Measurements from ENCODE around the gene SORCS1. TPM values are rescaled to one million over a fixed set of nuclear protein-coding genes. Genes with fewer than 3 reads are reported as not detected.

SORCS1 gene
- total RNA-seq, 4 donors from 2014 or later, result 1.2 to 11.8 (median 6.2) TPM

DNA sequence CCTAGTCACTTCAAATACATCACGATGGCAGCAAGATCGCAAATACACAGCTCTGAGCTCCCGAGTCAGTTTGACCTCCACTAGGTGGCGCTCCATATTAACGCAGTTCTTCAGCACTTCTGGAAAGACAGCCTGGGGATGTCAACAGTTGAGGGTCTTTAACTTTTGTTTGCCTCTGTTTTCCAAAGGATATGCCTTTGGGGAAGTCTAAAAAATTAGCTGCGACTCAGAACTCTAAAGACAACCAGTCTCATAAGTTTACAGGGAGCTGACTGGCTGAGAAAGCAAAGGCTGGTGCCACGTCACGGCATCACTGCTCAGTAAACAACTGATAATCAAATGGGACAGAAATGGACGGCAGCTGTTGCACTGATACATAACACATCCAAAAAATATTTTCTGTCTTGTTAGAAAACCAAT is 458.8 kb downstream of the SORCS1 start:
- intact Hi-C loops (cut with DNase I), result no loop called here
- Histone ChIP-seq H3K27ac (no peak overlapping the region), H3K27me3 (no peaks in the 10 kb centered on the region), H3K4me3 (replicated peaks in 1 of 3) (no peak overlapping the region), H3K36me3 (no peaks in the 10 kb centered on the region), H3K4me1 (no peaks in the 10 kb centered on the region), H3K9me3 (no peaks in the 10 kb centered on the region)
- peak; percentile 52 to 65 for DNase-seq
- TF ChIP-seq POLR2A (IDR thresholded peaks at IDR 0.05), result no peak
- TF ChIP-seq, protein P1, sequence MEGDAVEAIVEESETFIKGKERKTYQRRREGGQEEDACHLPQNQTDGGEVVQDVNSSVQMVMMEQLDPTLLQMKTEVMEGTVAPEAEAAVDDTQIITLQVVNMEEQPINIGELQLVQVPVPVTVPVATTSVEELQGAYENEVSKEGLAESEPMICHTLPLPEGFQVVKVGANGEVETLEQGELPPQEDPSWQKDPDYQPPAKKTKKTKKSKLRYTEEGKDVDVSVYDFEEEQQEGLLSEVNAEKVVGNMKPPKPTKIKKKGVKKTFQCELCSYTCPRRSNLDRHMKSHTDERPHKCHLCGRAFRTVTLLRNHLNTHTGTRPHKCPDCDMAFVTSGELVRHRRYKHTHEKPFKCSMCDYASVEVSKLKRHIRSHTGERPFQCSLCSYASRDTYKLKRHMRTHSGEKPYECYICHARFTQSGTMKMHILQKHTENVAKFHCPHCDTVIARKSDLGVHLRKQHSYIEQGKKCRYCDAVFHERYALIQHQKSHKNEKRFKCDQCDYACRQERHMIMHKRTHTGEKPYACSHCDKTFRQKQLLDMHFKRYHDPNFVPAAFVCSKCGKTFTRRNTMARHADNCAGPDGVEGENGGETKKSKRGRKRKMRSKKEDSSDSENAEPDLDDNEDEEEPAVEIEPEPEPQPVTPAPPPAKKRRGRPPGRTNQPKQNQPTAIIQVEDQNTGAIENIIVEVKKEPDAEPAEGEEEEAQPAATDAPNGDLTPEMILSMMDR (IDR thresholded peaks at IDR 0.05), result peak; percentile 44 to 85 (median 62)
- 26 to 29% methylated on average over 9 of the region's 9 CpGs for WGBS, 2 donors

DNA sequence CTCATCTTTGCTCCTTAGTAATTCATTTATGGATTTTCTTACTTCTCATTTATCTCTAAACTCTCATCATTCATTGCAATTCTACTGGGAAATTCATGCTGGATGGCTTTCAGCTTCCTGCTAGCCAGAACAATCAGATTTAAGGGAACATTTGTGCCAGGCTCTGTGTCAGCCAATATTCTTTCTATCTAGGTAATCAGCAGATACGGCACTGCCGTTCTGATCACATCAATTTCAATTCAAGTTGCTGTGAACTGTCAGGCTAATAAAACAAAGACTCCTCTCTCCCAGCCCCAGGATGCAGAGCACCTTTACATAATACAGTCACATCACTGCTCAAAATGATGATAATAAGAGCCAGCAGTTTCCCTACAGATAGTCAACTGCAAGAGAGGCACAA is 468.3 kb downstream of the SORCS1 start:
- intact Hi-C loops (cut with DNase I), result no loop called here
- Histone ChIP-seq H3K9me3 (no peaks in the 10 kb centered on the region), H3K27me3 (no peaks in the 10 kb centered on the region), H3K4me3 (replicated peaks in 1 of 3) (no peak overlapping the region), H3K27ac (no peak overlapping the region), H3K36me3 (no peaks in the 10 kb centered on the region), H3K4me1 (no peaks in the 10 kb centered on the region)
- WGBS, 2 donors, result 79 to 83% methylated on average over 2 of the region's 2 CpGs
- no peak for DNase-seq
- TF ChIP-seq, protein P1 (IDR thresholded peaks at IDR 0.05), result no peak
- no peak for TF ChIP-seq POLR2A (IDR thresholded peaks at IDR 0.05)

DNA sequence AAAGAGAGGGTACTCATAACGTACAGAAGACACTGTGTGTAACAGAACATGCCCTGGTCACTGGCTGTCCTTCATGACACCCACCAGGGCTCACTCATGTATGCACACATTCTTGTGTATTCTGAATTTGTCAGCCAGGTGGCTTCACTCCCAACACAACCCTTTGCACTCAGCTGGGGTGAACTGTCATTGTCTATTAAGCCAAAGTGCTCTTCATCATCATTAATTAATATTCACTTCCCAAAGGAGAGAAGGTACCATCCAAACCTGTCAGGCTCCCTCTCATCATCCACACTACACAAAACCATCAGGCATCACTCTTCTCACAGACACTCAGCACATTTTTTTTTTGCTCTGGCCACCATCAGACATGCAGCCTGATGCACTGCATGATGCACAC is 469.8 kb downstream of the SORCS1 start:
- H3K36me3 ChIP-seq, result no peaks in the 10 kb centered on the region
- WGBS, 2 donors, result 82 to 88% methylated on average over 1 of the region's 1 CpG
- no peaks in the 10 kb centered on the region for H3K27me3 ChIP-seq
- H3K4me1 ChIP-seq, result no peaks in the 10 kb centered on the region
- intact Hi-C loops (cut with DNase I), result no loop called here
- no peak overlapping the region for H3K27ac ChIP-seq
- H3K9me3 ChIP-seq, result no peaks in the 10 kb centered on the region
- TF ChIP-seq, protein P1 (IDR thresholded peaks at IDR 0.05), result no peak
- no peak for TF ChIP-seq POLR2A (IDR thresholded peaks at IDR 0.05)
- H3K4me3 ChIP-seq (replicated peaks in 1 of 3), result no peak overlapping the region
- no peak for DNase-seq

DNA sequence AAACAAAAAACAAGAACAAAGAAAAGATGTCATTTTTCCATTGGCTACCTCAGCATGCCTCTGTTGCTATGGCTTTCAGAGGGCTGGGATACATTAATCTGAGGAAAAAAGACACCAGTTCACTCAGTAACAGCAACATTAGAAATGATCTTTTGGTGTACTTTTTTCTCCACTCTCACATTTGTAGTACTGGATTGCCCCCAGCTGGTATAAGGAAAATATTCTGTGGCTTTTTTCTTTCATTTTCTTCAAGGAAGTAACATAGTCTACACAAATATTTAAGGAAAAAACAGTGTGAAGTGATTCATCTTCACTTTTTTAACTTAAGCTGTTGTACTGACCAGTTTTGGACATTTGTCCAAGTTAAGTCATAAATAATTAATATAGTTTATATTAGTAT is 482.3 kb downstream of the SORCS1 start:
- H3K27ac ChIP-seq, result no peak overlapping the region
- intact Hi-C loops (cut with DNase I), result no loop called here
- no peaks in the 10 kb centered on the region for H3K4me1 ChIP-seq
- H3K27me3 ChIP-seq, result no peaks in the 10 kb centered on the region
- DNase-seq, result no peak
- H3K36me3 ChIP-seq, result no peaks in the 10 kb centered on the region
- H3K4me3 ChIP-seq (replicated peaks in 1 of 3), result no peak overlapping the region
- no peaks in the 10 kb centered on the region for H3K9me3 ChIP-seq
- TF ChIP-seq POLR2A (IDR thresholded peaks at IDR 0.05), result no peak
- TF ChIP-seq, protein P1 (IDR thresholded peaks at IDR 0.05), result peak in 2 of 6 experiments; percentile 22 to 23

DNA sequence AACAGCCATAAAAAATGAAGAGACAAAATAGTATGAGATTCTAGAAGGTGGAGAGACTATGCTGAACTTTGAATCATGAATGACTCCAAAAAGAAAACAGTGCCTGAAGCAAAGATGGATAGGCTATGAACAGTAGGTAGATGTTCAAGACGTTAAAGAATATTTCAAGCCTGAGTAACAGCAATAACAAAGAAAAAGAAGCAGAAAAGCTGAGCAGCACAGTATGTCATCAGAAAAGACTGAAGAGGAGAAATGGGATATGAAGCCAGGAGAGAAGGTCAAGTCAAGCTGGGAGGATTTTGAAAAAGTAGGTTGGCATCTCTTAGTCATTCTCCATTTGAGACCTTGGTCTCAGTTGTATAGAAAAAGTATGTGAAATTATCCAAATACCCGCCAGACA is 484.4 kb downstream of the SORCS1 start:
- DNase-seq, result no peak
- WGBS, 2 donors, result 86 to 90% methylated on average over 2 of the region's 2 CpGs
- H3K27me3 ChIP-seq, result no peaks in the 10 kb centered on the region
- H3K4me3 ChIP-seq (replicated peaks in 1 of 3), result no peak overlapping the region
- H3K27ac ChIP-seq, result no peak overlapping the region
- H3K9me3 ChIP-seq, result no peaks in the 10 kb centered on the region
- TF ChIP-seq, protein P1 (IDR thresholded peaks at IDR 0.05), result no peak
- TF ChIP-seq POLR2A (IDR thresholded peaks at IDR 0.05), result no peak
- intact Hi-C loops (cut with DNase I), result no loop called here
- no peaks in the 10 kb centered on the region for H3K4me1 ChIP-seq
- no peaks in the 10 kb centered on the region for H3K36me3 ChIP-seq

Measured in thyroid gland (tissue), 4 donors.